HEK293 (cell line): ENCODE data around the gene LRP1B.

Source experiments
- CTCF ChIA-PET: fragments of 350-600 bp; formaldehyde crosslinking; extraction: SDS; loops from one replicate; lab custom pipeline; 2021; ENCODE audit warnings: antibody characterized with exemption; lab: Yijun Ruan, JAX
- POLR2A ChIA-PET: fragments of 300-600 bp; formaldehyde crosslinking; extraction: SDS; loops from one replicate; lab custom pipeline; 2020; ENCODE audit warnings: antibody characterized with exemption, inconsistent platforms; lab: Yijun Ruan, JAX
- H3K27ac ChIP-seq: fragments of 200-500 bp; sonication (Bioruptor generic); 2 replicates; pipeline ENCODE4 v1.5.1; 2014; ENCODE audit warnings: low read depth, low read length, control low read depth, inconsistent platforms; ENCODE audit errors: extremely low read depth
- H3K36me3 ChIP-seq, 2 experiments: fragments of 200-500 bp in 1 of 2; sonication (Bioruptor generic) in 1 of 2; 1 replicate in 1 of 2; 2 replicates in 1 of 2; pipeline ENCODE4 v1.5.1; 2014 to 2017; ENCODE audit warnings: inconsistent platforms in 2 of 2, low read length in 2 of 2; ENCODE audit not compliant: control insufficient read depth in 2 of 2, insufficient read depth in 1 of 2
- H3K4me1 ChIP-seq: fragments of 200-500 bp; sonication (Bioruptor generic); 2 replicates; pipeline ENCODE4 v1.5.1; 2014; ENCODE audit warnings: mild to moderate bottlenecking, low read length, inconsistent platforms; ENCODE audit not compliant: control insufficient read depth, insufficient read depth
- H3K4me3 ChIP-seq: 2 replicates; pipeline ENCODE4 v1.5.1; 2011; ENCODE audit warnings: low read depth, mild to moderate bottlenecking, control low read depth, low read length, moderate library complexity
- H3K9me3 ChIP-seq: fragments of 200-500 bp; sonication (Bioruptor generic); 2 replicates; pipeline ENCODE4 v1.5.1; 2014; ENCODE audit warnings: low read depth, low read length, inconsistent platforms; ENCODE audit not compliant: control insufficient read depth, insufficient read depth
- BCL11A ChIP-seq: fragments of 450-650 bp; formaldehyde crosslinking; IDR thresholded peaks from 2 replicates; pipeline ENCODE4 v1.5.1; 2016; ENCODE audit warnings: low read depth, missing biosample characterization, missing genetic modification characterization
- HOXD13 ChIP-seq: sonication (generic); formaldehyde crosslinking; IDR thresholded peaks from 2 replicates; pipeline ENCODE4 v1.8.0; 2022; ENCODE audit warnings: missing genetic modification reagents, borderline replicate concordance
- ZBTB20 ChIP-seq: fragments of 450-650 bp; formaldehyde crosslinking; IDR thresholded peaks from 2 replicates; pipeline ENCODE4 v1.5.1; 2016; ENCODE audit warnings: missing biosample characterization, missing genetic modification characterization
- ZNF112 ChIP-seq: fragments of 450-650 bp; formaldehyde crosslinking; IDR thresholded peaks from 2 replicates; pipeline ENCODE4 v1.5.0; 2017; ENCODE audit warnings: missing biosample characterization, missing genetic modification characterization
- ZNF140 ChIP-seq: fragments of 450-650 bp; formaldehyde crosslinking; IDR thresholded peaks from 2 replicates; pipeline ENCODE4 v1.5.1; 2016; ENCODE audit warnings: missing biosample characterization, missing genetic modification characterization
- ZNF169 ChIP-seq: fragments of 450-650 bp; formaldehyde crosslinking; IDR thresholded peaks from 2 replicates; pipeline ENCODE4 v1.5.1; 2016; ENCODE audit warnings: missing biosample characterization, missing genetic modification characterization
- ZNF19 ChIP-seq: fragments of 450-650 bp; formaldehyde crosslinking; IDR thresholded peaks from 2 replicates; pipeline ENCODE4; 2016; ENCODE audit warnings: missing biosample characterization, missing genetic modification characterization, low read depth
- ZNF266 ChIP-seq: fragments of 450-650 bp; formaldehyde crosslinking; IDR thresholded peaks from 2 replicates; pipeline ENCODE4 v1.5.1; 2016; ENCODE audit warnings: missing biosample characterization, missing genetic modification characterization, low read depth
- ZNF510 ChIP-seq: fragments of 450-650 bp; formaldehyde crosslinking; IDR thresholded peaks from 2 replicates; pipeline ENCODE4 v1.5.1; 2018; ENCODE audit warnings: mild to moderate bottlenecking, missing genetic modification characterization, missing biosample characterization; ENCODE audit not compliant: insufficient replicate concordance
- ZNF521 ChIP-seq: fragments of 450-650 bp; formaldehyde crosslinking; IDR thresholded peaks from 2 replicates; pipeline ENCODE4 v1.5.1; 2017; ENCODE audit warnings: missing biosample characterization, mild to moderate bottlenecking, missing genetic modification characterization
- ZNF529 ChIP-seq: fragments of 450-650 bp; formaldehyde crosslinking; IDR thresholded peaks from 2 replicates; pipeline ENCODE4 v1.5.1; 2017; ENCODE audit warnings: missing genetic modification characterization, missing biosample characterization; ENCODE audit not compliant: insufficient replicate concordance
- ZNF585B ChIP-seq: fragments of 450-650 bp; formaldehyde crosslinking; IDR thresholded peaks from 2 replicates; pipeline ENCODE4 v1.5.1; 2016; ENCODE audit warnings: missing biosample characterization, missing genetic modification characterization
- ZNF747 ChIP-seq: fragments of 450-650 bp; formaldehyde crosslinking; IDR thresholded peaks from 2 replicates; pipeline ENCODE4 v1.5.1; 2016; ENCODE audit warnings: missing biosample characterization, missing genetic modification characterization
- TF ChIP-seq, protein P1 (sequence below): fragments of 450-650 bp; formaldehyde crosslinking; IDR thresholded peaks from 2 replicates; pipeline ENCODE4 v1.5.1; 2016; ENCODE audit warnings: missing biosample characterization, missing genetic modification characterization
- TF ChIP-seq, protein P2 (sequence below): sonication (generic); formaldehyde crosslinking; IDR thresholded peaks from 2 replicates; pipeline ENCODE4 v1.8.1; 2022; ENCODE audit warnings: mild to moderate bottlenecking, moderate library complexity, missing genetic modification reagents
- TF ChIP-seq, protein P3 (sequence below): fragments of 450-650 bp; formaldehyde crosslinking; IDR thresholded peaks from 2 replicates; pipeline ENCODE4 v1.5.1; 2016; ENCODE audit warnings: missing biosample characterization, missing genetic modification characterization, low read depth
- TF ChIP-seq, protein P4 (sequence below): fragments of 450-650 bp; formaldehyde crosslinking; IDR thresholded peaks from 2 replicates; pipeline ENCODE4 v1.5.1; 2017; ENCODE audit warnings: missing biosample characterization, missing genetic modification characterization
- TF ChIP-seq, protein P5 (sequence below): fragments of 450-650 bp; IDR thresholded peaks from 2 replicates; pipeline ENCODE4 v1.5.1; 2018; ENCODE audit warnings: missing biosample characterization, missing genetic modification characterization
- TF ChIP-seq, protein P6 (sequence below): fragments of 450-650 bp; formaldehyde crosslinking; IDR thresholded peaks from 2 replicates; pipeline ENCODE4 v1.5.0; 2017; ENCODE audit warnings: missing biosample characterization, missing genetic modification characterization, borderline replicate concordance
- TF ChIP-seq, protein P7 (sequence below): fragments of 450-650 bp; formaldehyde crosslinking; IDR thresholded peaks from 2 replicates; pipeline ENCODE4 v1.5.1; 2016; ENCODE audit warnings: missing biosample characterization, missing genetic modification characterization

LRP1B gene

DNA sequence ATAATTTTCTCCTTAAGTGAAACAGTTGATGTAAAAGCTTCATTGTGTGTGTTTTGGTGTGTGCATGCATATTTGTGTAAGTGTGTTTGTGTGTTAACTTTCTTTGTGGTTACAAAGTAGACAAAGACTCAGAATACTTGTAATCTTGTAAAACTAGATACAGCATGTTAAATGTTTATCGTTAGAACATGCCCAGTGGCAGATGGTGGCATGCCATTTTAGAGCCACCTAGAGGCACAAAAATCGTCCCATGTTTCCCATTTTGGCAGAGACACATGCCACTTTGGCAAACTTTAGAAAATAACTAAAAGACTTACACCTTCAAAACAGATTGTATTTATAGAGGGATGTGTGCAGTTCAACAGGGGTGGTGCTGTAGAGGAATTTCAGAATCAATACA, 224.1 kb downstream of the LRP1B start:
- CTCF ChIA-PET, result no interaction called here
- no peak overlapping the region for H3K27ac ChIP-seq
- H3K9me3 ChIP-seq, result no peaks in the 10 kb centered on the region
- H3K4me1 ChIP-seq, result no peaks in the 10 kb centered on the region
- POLR2A ChIA-PET, result no interaction called here
- H3K36me3 ChIP-seq, result no peaks in the 10 kb centered on the region
- no peak overlapping the region for H3K4me3 ChIP-seq
- no peak for TF ChIP-seq ZNF529 (tag by site-specific recombination)
- TF ChIP-seq, protein P1, sequence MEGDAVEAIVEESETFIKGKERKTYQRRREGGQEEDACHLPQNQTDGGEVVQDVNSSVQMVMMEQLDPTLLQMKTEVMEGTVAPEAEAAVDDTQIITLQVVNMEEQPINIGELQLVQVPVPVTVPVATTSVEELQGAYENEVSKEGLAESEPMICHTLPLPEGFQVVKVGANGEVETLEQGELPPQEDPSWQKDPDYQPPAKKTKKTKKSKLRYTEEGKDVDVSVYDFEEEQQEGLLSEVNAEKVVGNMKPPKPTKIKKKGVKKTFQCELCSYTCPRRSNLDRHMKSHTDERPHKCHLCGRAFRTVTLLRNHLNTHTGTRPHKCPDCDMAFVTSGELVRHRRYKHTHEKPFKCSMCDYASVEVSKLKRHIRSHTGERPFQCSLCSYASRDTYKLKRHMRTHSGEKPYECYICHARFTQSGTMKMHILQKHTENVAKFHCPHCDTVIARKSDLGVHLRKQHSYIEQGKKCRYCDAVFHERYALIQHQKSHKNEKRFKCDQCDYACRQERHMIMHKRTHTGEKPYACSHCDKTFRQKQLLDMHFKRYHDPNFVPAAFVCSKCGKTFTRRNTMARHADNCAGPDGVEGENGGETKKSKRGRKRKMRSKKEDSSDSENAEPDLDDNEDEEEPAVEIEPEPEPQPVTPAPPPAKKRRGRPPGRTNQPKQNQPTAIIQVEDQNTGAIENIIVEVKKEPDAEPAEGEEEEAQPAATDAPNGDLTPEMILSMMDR (tag by site-specific recombination), result peak; percentile 21; the same call in 1 of the 2 replicates
- TF ChIP-seq, all 188 proteins: peak for 1

DNA sequence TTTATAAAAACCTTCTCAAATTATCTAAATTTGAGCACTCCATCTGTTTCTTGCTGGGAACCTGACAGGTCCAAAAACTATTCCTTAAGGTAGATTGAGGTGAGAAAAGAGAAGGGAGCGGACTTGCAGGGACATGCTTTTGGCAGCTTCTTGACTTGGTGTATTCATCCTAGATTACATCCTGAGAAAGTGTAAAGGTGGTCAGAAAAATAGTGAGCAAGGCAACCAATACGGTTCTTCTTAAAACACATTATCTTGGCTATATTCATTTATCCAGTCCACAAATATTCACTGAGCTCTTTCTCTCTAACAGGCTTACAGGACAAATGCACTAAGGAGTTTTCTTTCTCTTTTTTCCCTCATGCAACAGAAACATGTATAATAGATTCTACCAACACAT, 230.0 kb downstream of the LRP1B start:
- Histone ChIP-seq H3K4me3 (no peak overlapping the region), H3K9me3 (no peaks in the 10 kb centered on the region), H3K27ac (no peak overlapping the region), H3K36me3 (no peaks in the 10 kb centered on the region), H3K4me1 (no peaks in the 10 kb centered on the region)
- ChIA-PET CTCF (interaction anchor here (0.6 to 1.0 kb wide), 2 partner anchors 10 to 1076 kb away, joined by 5 read pairs; no protein-coding TSS in a partner anchor), POLR2A (no interaction called here)
- TF ChIP-seq ZNF521 (no peak), ZNF112 (no peak), ZNF266 (tag by site-specific recombination) (no peak), ZNF140 (tag by site-specific recombination) (no peak), ZBTB20 (tag by site-specific recombination) (no peak), ZNF510 (tag by site-specific recombination) (no peak), ZNF747 (tag by site-specific recombination) (no peak), BCL11A (tag by site-specific recombination) (no peak), ZNF585B (no peak)
- TF ChIP-seq, protein P2, sequence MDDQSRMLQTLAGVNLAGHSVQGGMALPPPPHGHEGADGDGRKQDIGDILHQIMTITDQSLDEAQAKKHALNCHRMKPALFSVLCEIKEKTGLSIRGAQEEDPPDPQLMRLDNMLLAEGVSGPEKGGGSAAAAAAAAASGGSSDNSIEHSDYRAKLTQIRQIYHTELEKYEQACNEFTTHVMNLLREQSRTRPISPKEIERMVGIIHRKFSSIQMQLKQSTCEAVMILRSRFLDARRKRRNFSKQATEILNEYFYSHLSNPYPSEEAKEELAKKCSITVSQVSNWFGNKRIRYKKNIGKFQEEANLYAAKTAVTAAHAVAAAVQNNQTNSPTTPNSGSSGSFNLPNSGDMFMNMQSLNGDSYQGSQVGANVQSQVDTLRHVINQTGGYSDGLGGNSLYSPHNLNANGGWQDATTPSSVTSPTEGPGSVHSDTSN (CRISPR knock-in tag), result no peak
- TF ChIP-seq, protein P3, sequence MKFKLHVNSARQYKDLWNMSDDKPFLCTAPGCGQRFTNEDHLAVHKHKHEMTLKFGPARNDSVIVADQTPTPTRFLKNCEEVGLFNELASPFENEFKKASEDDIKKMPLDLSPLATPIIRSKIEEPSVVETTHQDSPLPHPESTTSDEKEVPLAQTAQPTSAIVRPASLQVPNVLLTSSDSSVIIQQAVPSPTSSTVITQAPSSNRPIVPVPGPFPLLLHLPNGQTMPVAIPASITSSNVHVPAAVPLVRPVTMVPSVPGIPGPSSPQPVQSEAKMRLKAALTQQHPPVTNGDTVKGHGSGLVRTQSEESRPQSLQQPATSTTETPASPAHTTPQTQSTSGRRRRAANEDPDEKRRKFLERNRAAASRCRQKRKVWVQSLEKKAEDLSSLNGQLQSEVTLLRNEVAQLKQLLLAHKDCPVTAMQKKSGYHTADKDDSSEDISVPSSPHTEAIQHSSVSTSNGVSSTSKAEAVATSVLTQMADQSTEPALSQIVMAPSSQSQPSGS, result no peak
- TF ChIP-seq, protein P4, sequence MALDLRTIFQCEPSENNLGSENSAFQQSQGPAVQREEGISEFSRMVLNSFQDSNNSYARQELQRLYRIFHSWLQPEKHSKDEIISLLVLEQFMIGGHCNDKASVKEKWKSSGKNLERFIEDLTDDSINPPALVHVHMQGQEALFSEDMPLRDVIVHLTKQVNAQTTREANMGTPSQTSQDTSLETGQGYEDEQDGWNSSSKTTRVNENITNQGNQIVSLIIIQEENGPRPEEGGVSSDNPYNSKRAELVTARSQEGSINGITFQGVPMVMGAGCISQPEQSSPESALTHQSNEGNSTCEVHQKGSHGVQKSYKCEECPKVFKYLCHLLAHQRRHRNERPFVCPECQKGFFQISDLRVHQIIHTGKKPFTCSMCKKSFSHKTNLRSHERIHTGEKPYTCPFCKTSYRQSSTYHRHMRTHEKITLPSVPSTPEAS (tag by site-specific recombination), result no peak
- TF ChIP-seq, protein P5, sequence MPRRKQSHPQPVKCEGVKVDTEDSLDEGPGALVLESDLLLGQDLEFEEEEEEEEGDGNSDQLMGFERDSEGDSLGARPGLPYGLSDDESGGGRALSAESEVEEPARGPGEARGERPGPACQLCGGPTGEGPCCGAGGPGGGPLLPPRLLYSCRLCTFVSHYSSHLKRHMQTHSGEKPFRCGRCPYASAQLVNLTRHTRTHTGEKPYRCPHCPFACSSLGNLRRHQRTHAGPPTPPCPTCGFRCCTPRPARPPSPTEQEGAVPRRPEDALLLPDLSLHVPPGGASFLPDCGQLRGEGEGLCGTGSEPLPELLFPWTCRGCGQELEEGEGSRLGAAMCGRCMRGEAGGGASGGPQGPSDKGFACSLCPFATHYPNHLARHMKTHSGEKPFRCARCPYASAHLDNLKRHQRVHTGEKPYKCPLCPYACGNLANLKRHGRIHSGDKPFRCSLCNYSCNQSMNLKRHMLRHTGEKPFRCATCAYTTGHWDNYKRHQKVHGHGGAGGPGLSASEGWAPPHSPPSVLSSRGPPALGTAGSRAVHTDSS (tag by site-specific recombination), result no peak

DNA sequence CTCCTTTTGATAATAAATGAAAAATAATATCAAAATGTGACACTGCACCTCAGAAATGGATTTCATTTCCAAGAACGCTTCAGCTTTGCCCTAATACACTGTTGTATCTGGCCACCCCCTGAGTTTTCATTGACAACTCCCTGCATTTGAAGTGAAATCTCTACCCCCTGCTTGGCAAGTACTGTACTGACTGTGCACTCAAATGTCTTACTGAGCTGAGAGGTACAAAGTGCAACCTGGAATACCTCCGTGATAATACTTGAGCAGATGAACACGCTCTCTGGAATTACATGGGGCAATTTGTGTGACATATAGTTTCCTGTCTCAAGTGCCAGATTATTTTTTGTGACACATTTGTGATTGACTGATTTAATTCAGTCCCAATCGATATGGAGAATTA, 231.1 kb downstream of the LRP1B start:
- no peak overlapping the region for H3K27ac ChIP-seq
- H3K4me1 ChIP-seq, result no peaks in the 10 kb centered on the region
- no peaks in the 10 kb centered on the region for H3K36me3 ChIP-seq
- H3K9me3 ChIP-seq, result no peaks in the 10 kb centered on the region
- H3K4me3 ChIP-seq, result no peak overlapping the region
- POLR2A ChIA-PET, result no interaction called here
- CTCF ChIA-PET, result interaction anchor here (0.7 to 1.7 kb wide), 2 partner anchors 12 to 1047 kb away, joined by 3 to 5 read pairs; no protein-coding TSS in a partner anchor
- TF ChIP-seq ZNF19 (tag by site-specific recombination) (no peak), ZNF169 (tag by site-specific recombination) (no peak), HOXD13 (no peak)
- TF ChIP-seq, protein P6, sequence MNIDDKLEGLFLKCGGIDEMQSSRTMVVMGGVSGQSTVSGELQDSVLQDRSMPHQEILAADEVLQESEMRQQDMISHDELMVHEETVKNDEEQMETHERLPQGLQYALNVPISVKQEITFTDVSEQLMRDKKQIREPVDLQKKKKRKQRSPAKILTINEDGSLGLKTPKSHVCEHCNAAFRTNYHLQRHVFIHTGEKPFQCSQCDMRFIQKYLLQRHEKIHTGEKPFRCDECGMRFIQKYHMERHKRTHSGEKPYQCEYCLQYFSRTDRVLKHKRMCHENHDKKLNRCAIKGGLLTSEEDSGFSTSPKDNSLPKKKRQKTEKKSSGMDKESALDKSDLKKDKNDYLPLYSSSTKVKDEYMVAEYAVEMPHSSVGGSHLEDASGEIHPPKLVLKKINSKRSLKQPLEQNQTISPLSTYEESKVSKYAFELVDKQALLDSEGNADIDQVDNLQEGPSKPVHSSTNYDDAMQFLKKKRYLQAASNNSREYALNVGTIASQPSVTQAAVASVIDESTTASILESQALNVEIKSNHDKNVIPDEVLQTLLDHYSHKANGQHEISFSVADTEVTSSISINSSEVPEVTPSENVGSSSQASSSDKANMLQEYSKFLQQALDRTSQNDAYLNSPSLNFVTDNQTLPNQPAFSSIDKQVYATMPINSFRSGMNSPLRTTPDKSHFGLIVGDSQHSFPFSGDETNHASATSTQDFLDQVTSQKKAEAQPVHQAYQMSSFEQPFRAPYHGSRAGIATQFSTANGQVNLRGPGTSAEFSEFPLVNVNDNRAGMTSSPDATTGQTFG (tag by site-specific recombination), result no peak
- TF ChIP-seq, protein P7, sequence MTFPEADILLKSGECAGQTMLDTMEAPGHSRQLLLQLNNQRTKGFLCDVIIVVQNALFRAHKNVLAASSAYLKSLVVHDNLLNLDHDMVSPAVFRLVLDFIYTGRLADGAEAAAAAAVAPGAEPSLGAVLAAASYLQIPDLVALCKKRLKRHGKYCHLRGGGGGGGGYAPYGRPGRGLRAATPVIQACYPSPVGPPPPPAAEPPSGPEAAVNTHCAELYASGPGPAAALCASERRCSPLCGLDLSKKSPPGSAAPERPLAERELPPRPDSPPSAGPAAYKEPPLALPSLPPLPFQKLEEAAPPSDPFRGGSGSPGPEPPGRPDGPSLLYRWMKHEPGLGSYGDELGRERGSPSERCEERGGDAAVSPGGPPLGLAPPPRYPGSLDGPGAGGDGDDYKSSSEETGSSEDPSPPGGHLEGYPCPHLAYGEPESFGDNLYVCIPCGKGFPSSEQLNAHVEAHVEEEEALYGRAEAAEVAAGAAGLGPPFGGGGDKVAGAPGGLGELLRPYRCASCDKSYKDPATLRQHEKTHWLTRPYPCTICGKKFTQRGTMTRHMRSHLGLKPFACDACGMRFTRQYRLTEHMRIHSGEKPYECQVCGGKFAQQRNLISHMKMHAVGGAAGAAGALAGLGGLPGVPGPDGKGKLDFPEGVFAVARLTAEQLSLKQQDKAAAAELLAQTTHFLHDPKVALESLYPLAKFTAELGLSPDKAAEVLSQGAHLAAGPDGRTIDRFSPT (tag by site-specific recombination), result no peak
